GM19467 (cell line): Measurements from ENCODE around the gene YWHAB.

Experiments used
- ATAC-seq: cut with Tn5 transposase; IDR thresholded peaks from one replicate; pipeline ENCODE4 v1.9.1; 2021; ENCODE audit warnings: mild to moderate bottlenecking, moderate library complexity; ENCODE audit not compliant: unreplicated experiment

The YWHAB gene

DNA sequence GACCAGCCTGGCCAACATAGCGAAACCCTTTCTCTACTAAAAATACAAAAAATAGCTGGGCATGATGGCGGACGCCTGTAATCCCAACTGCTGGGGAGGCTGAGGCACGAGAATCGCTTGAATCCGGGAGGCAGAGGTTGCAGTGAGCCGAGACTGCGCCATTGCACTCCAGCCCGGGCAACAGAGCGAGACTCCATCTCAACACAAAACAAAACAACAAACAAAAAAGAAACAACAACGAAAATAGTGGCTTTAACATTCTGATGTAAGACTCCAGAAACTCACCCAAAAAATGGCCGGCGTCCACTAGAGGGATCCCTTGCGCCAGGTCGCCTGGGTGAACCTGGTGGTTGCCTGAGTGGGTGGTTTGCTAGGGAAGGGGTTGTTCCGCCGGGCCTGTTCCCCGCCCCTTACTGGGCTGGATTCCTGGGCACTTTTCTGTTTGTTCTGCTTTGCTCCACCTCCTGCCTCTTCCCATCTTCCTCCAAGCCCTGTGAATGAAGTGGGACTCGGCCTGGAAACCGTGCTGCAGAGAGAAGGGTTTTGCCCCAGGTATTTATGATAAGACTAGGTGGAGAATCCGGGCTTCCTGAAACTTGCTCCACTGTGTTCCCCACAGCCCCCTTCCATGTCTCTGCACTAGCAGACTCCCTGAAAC is 25.9 kb downstream of the YWHAB start:
- ATAC-seq: no peak

DNA sequence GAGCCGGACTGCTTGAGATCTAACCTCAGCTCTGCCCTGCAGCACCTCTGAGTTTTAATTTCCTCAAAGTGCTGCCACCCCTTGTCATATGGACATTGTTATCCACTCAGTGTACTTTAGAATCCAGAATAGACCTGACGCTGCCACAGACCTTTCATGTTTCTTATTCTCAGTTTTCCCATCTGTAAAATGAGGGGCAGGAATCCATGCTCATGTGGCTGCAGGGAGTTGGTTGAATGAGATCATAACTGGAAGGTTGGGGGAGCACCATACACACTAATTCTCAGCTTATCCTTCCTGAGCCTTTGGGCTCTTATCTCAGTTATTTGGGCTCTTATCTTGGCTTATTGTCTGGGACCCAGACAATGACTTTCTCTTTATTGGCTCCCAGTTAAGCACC is 26.7 kb downstream of the YWHAB start:
- ATAC-seq: no peak

DNA sequence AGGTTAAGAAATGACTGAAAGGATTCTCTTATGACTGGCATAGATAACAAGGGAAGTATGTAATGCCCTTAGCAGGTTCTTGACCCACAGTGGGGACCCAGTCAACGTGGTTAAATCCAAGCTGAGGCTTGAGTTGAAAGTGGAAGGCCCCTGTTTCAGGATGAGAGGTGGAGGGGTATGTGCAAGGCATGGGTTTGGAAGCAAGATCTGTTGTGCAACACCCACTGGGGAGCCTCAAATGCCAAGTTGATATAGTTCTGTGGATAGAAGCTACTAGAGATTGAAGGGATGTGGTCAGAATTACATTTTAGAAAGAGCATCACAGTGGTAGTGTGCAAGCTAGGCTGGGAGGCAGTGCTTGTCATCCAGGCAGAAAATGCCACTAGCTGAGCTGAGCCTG is 29.4 kb downstream of the YWHAB start:
- ATAC-seq: no peak

DNA sequence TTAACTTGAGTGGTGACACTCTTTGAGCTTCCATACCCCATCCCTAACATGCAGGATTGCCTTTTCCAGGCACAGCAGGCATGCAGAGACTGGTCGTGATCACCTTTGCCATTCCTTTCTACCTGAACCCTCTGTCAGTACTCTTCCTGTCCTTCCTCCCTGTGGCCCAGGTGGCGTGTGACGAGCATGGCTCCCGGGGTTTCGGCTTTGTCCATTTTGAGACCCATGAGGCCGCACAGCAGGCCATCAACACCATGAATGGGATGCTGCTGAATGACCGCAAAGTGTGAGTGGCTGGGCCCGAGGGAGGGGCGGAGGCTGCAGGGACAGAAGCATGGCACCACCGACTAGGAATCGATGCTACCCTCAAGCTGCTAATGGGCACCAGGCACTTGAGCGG is 31.1 kb downstream of the YWHAB start:
- ATAC-seq: no peak

DNA sequence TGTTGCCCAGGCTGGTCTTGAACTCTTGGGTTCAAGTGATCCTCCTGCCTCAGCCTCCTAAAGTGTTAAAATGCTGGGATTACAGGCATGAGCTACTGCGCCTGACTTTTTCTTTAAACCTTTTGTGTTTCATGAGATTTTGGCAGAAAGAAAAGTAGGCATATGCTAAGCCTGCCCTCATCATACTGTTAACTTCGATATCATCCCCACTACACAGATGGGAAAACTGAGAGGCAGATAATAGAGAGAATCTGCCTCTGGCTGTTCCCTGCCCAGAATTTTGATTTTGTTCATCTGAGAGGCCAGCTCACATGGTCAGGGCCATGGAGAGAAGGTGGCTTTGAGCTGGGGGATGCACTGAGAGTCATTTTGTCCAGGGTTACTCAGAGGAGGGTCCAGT is 31.9 kb downstream of the YWHAB start:
- ATAC-seq: no peak

DNA sequence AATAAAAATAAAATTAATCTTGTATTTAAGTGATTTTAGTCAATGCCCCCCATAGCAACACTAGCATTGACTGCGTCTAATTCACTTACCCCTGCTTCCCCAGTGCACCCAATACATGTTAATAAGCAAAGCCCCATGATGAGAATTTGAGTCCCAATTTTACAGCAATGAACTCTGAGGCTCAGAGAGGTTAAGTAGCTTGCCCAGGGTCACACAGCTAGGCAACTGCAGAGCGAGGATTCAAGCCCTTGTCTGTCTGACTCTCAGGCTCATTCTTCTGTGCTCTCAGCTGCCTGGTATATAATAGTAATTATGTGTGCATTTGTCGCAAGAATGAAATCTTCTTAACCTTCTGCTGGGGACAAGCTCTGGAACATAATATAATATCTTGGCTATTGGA is 32.8 kb downstream of the YWHAB start:
- no peak for ATAC-seq

DNA sequence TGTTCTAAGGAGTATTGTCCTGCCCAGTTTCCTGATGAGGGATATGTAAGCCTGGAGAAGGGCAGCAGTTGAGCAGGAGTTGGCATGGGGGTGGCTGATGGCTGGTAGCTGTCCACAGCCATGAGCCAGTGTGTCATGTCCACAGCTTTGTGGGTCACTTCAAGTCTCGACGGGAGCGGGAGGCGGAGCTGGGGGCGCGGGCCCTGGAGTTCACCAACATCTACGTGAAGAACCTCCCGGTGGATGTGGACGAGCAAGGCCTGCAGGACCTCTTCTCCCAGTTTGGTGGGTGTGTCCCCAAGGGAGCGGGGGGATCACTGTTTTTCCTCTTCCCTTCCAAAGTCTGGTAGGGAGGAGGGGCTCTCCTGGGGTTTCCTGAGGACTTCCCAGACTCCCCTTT is 33.3 kb downstream of the YWHAB start:
- no peak for ATAC-seq

DNA sequence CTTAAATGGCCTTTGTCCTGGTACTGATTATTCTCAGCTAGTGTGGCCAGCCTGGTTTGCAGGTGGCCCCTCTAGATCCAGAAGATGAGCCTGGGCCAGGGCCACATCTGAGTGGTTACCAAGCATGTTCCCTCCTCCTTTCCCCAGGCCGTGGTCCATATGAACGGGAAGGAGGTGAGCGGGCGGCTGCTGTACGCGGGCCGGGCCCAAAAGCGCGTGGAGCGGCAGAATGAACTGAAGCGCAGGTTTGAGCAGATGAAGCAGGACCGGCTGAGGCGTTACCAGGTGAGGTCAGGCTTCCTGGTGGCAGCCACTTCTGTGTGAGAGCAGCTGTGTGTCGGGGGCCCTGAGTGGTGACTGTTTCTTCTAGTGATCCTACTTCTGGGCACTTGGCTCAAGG is 35.9 kb downstream of the YWHAB start:
- ATAC-seq: no peak

DNA sequence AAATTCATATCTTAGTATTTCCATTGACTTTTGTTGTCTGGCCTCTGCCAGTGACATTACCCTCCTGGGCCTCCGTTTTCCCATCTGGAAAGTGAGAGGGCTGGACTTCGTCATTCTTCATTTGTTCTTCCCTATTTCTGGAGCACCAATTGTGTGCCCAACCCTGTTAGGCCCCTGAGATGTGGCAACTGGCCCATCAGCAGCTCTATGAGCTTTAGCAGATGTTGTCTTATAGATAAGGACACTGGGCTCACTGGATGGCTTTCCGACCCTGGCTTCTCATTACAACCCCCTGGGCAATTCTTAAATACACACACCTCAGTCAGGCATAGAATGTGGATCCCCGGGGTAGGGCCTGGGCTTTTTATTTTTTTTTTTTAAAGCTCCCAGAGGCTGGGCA is 39.0 kb downstream of the YWHAB start:
- ATAC-seq: no peak

DNA sequence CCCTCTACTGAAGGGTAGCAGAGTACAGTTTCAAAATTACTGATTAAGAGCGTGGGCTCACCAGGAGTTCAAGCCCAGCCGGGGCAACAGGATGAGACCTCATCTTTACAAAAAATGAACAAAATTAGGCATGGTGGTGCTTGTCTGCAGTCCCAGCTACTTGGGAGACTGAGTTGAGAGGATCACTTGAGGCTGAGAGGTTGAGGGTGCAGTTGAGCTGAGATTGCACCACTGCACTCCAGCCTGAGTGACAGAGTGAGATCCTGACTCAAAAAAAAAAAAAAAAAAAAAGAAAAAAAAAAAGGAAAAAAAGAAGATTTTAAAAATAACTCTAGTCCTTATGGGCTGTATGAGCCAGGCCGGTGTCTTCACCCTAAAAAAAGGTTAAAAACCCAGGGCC is 43.1 kb downstream of the YWHAB start:
- ATAC-seq: no peak

DNA sequence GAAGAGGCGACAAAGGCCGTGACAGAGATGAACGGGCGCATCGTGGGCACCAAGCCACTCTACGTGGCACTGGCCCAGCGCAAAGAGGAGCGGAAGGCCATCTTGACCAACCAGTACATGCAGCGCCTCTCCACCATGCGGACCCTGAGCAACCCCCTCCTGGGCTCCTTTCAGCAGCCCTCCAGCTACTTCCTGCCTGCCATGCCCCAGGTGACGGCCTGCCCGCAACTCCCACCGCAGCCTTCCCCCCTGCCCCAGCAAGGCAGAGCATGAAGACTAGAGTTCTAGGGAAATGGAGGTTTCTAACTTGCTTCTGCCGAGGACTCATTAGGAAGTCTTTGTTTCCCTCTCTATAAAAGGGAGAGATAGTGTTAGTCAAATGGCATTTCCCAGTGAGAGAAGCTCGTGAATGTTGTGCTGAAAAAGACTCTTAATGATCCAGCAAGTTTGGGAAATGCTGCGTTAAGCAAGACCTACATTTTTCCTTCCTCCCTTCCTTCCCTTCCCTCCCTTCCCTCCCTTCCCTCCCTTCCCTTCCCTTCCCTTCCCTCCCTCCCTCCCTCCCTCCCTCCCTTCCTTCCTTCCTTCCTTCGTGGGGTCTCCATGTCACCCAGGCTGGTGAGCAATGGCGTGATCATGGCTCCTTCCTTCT is 45.1 kb downstream of the YWHAB start:
- no peak for ATAC-seq

DNA sequence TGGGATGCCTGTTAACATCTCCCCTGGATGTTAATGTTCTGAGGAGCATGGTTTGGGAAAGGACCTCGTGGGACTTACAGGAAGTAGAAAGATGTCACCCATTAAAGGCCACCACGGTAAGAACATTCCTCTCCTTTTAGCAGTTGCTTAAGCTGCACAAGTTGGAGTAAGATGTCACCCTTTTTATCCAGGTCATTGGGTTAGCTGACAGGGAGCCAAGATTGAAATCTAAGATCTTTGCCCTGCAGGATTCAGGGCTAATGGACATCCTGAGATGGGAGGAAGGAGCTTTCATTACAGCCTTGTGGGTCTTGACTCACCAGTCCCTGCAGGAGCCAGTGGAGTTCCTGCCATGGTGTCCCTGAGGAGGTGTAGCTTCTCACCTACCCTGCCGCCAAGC is 46.4 kb downstream of the YWHAB start:
- ATAC-seq: no peak

DNA sequence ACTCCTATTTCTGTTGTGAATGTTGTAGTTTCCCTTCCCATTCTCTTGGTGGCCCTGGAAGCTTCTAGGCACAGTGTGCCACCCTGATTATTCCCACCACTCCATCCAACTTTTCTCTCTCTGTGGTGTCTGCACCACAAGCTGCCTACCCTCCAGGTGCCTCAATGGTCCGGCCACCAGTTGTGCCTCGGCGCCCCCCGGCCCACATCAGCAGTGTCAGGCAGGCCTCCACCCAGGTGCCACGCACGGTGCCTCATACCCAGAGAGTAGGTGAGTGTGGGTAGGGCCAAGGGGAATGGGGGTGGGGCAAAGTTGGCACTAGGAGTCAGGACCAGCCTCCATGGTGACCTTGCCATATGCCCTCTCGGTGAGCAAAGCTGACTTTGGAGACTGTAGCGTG is 47.4 kb downstream of the YWHAB start:
- ATAC-seq: no peak

DNA sequence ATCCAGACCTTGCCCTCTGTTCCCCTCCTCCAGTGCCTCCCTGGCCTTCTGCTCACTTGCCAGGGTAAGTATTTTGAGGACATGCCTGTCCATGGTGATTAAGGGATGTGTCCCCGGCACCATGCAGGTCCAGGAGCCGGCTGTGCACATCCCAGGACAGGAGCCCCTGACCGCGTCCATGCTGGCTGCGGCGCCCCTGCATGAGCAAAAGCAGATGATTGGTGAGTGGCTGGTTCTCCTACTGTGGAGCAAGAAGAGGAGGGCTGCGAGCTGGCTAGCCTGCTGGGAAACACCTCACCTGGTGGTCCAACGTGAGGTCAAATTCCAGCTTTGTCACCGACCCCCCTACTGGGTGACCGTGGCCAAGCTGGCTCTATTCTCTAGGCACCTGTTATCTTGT is 51.0 kb downstream of the YWHAB start:
- ATAC-seq: no peak

DNA sequence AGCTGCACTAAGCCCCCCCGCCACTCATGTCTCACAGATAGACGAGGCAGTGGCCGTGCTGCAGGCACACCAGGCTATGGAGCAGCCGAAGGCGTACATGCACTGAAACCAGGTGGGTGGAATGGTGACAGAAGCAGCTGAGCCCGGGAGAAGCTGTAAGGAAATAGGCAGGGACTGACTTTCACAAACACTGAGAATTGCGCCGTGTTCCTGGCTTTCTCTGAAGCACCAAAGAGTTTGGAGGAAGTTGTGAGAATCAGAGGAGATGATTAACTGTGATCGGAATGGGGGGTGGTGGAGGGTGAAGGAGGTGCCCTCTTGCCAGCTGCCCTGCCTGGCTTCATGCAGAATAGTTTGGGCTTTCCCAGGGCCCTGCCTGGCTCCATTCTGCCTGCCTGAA is 53.1 kb downstream of the YWHAB start:
- no peak for ATAC-seq

DNA sequence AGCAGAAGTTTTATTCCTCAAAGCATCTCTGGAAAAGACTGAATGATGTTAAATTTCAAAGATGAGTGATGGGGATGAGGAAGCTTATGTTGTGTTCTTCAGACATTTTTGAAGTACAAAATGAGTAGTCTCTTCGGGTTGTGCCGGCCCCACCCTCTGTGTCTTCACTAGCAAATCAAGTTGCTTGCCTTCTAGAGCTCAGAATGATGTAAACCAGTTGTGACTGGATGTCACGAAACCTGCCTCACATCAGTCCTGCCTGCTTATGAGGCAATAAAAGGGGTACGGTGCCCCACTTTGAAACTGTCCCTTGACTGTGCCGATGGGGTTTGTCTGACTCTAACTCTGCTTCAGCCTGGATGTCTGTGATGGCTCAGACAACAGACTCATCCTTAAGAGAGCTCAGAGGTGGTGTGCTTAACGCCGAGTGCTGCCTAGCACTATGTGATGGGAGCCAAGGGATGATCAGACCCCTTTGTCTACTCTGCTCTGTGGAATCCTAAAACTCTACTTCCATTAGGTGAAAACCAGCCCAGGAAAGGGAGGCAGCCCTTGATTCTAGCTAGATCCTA is 55.7 kb downstream of the YWHAB start:
- no peak for ATAC-seq

DNA sequence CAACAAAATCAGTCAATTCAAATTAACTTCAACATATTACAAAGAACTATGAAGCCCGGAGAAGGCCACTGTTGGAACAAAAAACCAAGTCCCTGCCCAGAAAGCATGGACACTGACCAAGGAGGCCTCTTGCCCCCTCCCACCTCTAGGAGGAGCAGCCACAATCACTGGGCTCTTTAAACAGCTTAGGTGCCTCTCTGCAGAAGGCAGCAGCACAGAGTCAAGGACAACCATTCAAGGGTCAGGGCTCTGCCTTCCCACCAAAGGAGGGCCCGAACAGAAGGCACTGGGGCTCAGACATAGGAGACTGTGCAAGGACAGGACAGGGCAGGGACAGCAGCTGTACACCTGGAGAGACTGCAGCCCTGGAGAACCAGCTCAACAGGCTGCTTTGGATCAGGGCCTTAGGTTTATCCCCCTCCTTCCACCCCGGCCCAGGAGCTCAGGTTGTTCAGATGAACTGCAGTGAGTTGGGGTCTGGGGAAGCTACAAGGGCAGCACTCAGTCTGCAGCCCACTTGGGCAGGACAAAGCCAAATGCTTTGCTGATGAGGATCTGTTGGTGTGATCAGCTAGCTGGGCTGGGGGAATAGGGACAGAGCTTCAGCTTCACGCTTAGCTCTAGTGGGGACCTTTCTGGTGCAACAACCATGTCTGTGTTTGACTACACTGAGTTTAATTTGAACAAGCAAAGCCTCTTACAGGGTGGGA is 56.9 kb downstream of the YWHAB start:
- ATAC-seq: no peak

DNA sequence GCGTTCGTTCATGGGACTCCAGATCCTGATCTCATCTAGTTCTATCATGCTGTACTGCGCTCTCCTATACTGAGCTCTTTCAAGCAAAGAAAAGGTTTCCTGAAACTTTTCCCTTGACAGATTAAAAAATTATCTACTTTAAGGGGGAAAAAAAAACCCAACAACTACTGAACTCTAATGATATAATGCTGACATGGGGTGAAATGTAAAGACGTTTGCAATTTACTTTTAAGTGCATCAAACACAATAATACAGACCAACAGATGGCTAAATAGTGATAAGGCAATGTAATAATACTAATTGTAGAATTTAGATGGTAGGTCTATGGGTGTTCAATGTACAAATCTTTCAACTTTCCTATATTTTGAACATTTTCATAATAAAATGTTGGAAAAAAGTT is 58.3 kb downstream of the YWHAB start:
- ATAC-seq: no peak

DNA sequence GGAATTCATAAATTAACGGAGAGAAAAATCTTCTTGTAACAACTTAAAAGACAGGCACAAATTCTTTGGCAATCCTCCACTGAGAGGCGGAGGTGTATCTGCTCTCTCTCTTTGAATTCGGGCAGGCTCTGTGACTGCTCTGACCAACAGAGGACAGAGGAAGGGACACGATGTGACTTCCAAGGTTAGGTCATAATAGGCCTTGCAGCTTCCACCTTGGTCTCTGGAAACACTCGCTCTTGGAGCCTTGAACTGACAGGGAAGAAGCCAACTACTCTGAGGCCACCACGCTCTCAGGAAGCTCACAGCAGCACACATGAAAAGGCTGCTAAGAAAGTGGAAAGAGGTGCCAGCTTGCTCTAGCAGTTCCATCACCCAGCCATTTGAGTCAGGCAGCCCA is 59.8 kb downstream of the YWHAB start:
- no peak for ATAC-seq

DNA sequence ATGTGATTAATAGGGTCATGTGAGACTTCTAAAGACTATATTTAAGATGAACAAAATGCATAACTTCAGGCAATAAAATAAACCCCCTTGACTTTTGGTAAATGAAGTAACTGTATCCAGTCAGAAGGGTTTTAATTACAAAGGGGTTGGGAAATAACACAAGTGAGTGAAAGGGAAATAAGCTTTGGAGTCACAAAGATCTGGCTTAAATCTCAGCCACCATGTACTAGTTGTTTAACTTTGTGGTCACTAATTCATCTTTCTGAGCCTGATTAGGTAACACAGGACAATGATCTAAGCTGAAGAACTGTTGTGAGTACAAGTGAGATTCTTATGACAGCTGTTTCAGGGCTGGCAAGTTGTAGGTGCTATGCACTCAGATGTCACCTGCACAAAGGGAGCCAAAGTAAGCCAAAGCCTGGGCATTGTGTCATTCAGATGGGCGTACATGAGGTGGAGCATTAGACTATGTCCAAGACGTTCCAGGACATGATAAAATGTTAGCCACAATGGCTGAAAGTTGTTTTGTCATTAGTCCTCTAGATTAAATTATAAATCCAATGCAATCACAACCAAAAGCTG is 60.9 kb downstream of the YWHAB start:
- ATAC-seq: no peak

DNA sequence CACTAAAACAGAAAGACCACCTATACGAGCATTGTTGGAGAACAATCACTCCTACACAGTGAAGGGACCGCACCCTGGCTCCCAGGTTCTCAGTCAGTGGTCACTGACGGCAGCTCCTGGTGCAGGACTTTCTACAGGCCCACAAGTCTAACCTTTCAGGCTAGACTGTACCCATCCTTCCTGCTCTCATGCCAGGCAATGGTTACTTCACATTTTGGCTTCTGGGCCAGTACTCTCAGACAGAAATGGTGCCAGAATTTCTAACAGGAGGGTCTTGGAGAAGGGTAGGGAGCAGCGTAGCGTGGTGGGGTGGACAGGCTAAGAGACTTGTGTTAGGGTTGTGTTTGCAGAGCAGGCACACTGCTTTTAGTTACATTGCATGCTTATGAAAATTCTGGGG is 62.6 kb downstream of the YWHAB start:
- no peak for ATAC-seq

DNA sequence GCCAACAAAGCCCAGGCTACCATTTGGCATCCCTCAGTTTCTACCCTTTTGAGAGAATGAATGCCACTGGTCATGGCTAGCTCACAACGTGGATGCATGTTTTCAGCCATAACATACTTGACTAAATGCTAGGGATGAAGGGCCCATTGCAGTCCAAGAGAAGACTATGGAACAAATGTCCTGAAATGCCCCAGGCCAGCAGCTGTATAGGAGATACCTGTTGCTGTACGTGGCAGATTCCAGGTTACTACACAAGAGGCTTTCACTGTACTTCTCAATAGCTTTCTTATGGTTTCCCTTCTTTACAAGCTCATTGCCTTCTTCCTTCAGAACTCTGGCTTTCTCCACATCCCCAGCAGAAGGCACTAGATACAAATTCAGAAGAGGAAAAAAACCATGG is 63.0 kb downstream of the YWHAB start:
- no peak for ATAC-seq
